GM21381 (cell line): ENCODE measurements around the gene ZNF546.

Experiments
- ATAC-seq: cut with Tn5 transposase; IDR thresholded peaks from one replicate; pipeline ENCODE4 v1.9.1; 2021; ENCODE audit warnings: mild to moderate bottlenecking, moderate library complexity; ENCODE audit not compliant: unreplicated experiment

ZNF546 gene

GRCh38 chr19:40053491-40053890 lies 56.6 kb downstream of the ZNF546 start:
- ATAC-seq: no peak

GRCh38 chr19:40054632-40055031 lies 57.8 kb downstream of the ZNF546 start:
- ATAC-seq: no peak

GRCh38 chr19:40055049-40055448 lies 58.2 kb downstream of the ZNF546 start:
- no peak for ATAC-seq

GRCh38 chr19:40055832-40056504 lies 59.1 kb downstream of the ZNF546 start, which contains the start of gene ZNF780B:
Gene ZNF780B (minus strand): TSS chr19:40056231. CDS start chr19:40050332, 5,899 bp downstream.
- ATAC-seq: peak; percentile 84

- no peak for ATAC-seq
Measured at GRCh38 chr19:40056505-40056904, 59.6 kb downstream of the ZNF546 start.

GRCh38 chr19:40057166-40057565 lies 60.3 kb downstream of the ZNF546 start:
- ATAC-seq: no peak

- no peak for ATAC-seq
Measured at GRCh38 chr19:40059624-40060023, 62.8 kb downstream of the ZNF546 start.

- ATAC-seq: no peak
Measured at GRCh38 chr19:40070058-40070457, 73.2 kb downstream of the ZNF546 start.
